Stimulated activated CD8-positive, alpha-beta memory T cell treated with anti-CD3 and anti-CD28 coated beads, Interleukin-12 subunit alpha, Interleukin-12 subunit beta, amount 100 ng/mL, for 24 hours (primary cell): ENCODE results near the gene G6PD.
"Not testable (repeated sequence)": the region's sequence is repeated elsewhere in the genome, so short reads cannot be mapped to it uniquely, and the experiment has no call there.

ENCODE experiments used
- DNase-seq: peaks from one replicate; pipeline ENCODE4 v3.0.0-alpha.2; 2020; ENCODE audit errors: extremely low read depth

The G6PD gene

GRCh38 chrX:154546354-154547244, at the start of gene G6PD:
G6PD (minus strand) TSS chrX:154546846; CDS start chrX:154546155, 691 bp downstream.
- peak; percentile 53 for DNase-seq

- no peak for DNase-seq
These were observed 49.1 kb upstream of the G6PD start for GRCh38 chrX:154595559-154596249.

- DNase-seq: no peak
These were observed 47.8 kb upstream of the G6PD start for GRCh38 chrX:154594491-154594890.

- no peak for DNase-seq
These were observed 46.6 kb upstream of the G6PD start for GRCh38 chrX:154593201-154593600.

- no peak for DNase-seq
These were observed 45.9 kb upstream of the G6PD start for GRCh38 chrX:154592505-154592904.

GRCh38 chrX:154590415-154590814, 43.8 kb upstream of the G6PD start:
- not testable (repeated sequence) for DNase-seq

GRCh38 chrX:154584585-154585183, 38.0 kb upstream of the G6PD start, which contains the start of gene CTAG1A:
CTAG1A (plus strand) TSS chrX:154585133; CDS start chrX:154585207, 74 bp downstream.
- not testable (repeated sequence) for DNase-seq

GRCh38 chrX:154582994-154583393, 36.3 kb upstream of the G6PD start:
- not testable (repeated sequence) for DNase-seq

GRCh38 chrX:154575076-154575475, 28.4 kb upstream of the G6PD start:
- DNase-seq: not testable (repeated sequence)

GRCh38 chrX:154573061-154573460, 26.4 kb upstream of the G6PD start:
- DNase-seq: not testable (repeated sequence)

GRCh38 chrX:154570361-154570760, 23.7 kb upstream of the G6PD start:
- not testable (repeated sequence) for DNase-seq

- not testable (repeated sequence) for DNase-seq
These were observed 15.6 kb upstream of the G6PD start for GRCh38 chrX:154562295-154562694.

GRCh38 chrX:154560326-154560725, 13.7 kb upstream of the G6PD start:
- not testable (repeated sequence) for DNase-seq

- not testable (repeated sequence) for DNase-seq
These were observed 12.2 kb upstream of the G6PD start for GRCh38 chrX:154558896-154559295.

GRCh38 chrX:154558060-154558690, 11.5 kb upstream of the G6PD start:
- not testable (repeated sequence) for DNase-seq

- DNase-seq: not testable (repeated sequence)
These were observed 5.6 kb upstream of the G6PD start for GRCh38 chrX:154552112-154552806.

GRCh38 chrX:154549766-154550165, 3.1 kb upstream of the G6PD start:
- no peak for DNase-seq

GRCh38 chrX:154548028-154548316, 1.3 kb upstream of the G6PD start:
- DNase-seq: no peak

GRCh38 chrX:154547245-154548027, 790 bp upstream of the G6PD start, which contains the start of gene IKBKG:
IKBKG (plus strand) TSS chrX:154547620; CDS start chrX:154552003, 4,383 bp downstream.
- peak; percentile 56 for DNase-seq

GRCh38 chrX:154545673-154546274, 872 bp downstream of the G6PD start:
- no peak for DNase-seq
